GM18858 (cell line): ENCODE results near the gene UMPS.
"Not testable (repeated sequence)": the region's sequence is repeated elsewhere in the genome, so short reads cannot be mapped to it uniquely, and the experiment has no call there.

Experiments
- ATAC-seq: cut with Tn5 transposase; IDR thresholded peaks from one replicate; pipeline ENCODE4 v1.9.1; 2021; ENCODE audit not compliant: unreplicated experiment

The UMPS gene

GRCh38 chr3:124705552-124705951 lies 24.7 kb upstream of the UMPS start:
- no peak for ATAC-seq

- ATAC-seq, result not testable (repeated sequence)
Measured at GRCh38 chr3:124707223-124707622, 23.0 kb upstream of the UMPS start.

GRCh38 chr3:124707656-124708062 lies 22.6 kb upstream of the UMPS start:
- ATAC-seq, result no peak

GRCh38 chr3:124714223-124714853 lies 15.9 kb upstream of the UMPS start:
- ATAC-seq, result no peak

GRCh38 chr3:124722589-124722988 lies 7.7 kb upstream of the UMPS start:
- no peak for ATAC-seq

GRCh38 chr3:124730941-124731297 lies 667 bp downstream of the UMPS start:
- no peak for ATAC-seq

- ATAC-seq, result no peak
Measured at GRCh38 chr3:124731760-124732159, 1.5 kb downstream of the UMPS start.

- ATAC-seq, result no peak
Measured at GRCh38 chr3:124741027-124741426, 10.8 kb downstream of the UMPS start.

- ATAC-seq, result no peak
Measured at GRCh38 chr3:124745756-124746155, 15.5 kb downstream of the UMPS start.

GRCh38 chr3:124747111-124747981 lies 17.1 kb downstream of the UMPS start:
- no peak for ATAC-seq

- no peak for ATAC-seq
Measured at GRCh38 chr3:124748560-124749198, 18.4 kb downstream of the UMPS start.

GRCh38 chr3:124749877-124750276 lies 19.6 kb downstream of the UMPS start:
- not testable (repeated sequence) for ATAC-seq

GRCh38 chr3:124751501-124751900 lies 21.2 kb downstream of the UMPS start:
- ATAC-seq, result no peak

GRCh38 chr3:124752051-124752450 lies 21.8 kb downstream of the UMPS start:
- ATAC-seq, result no peak

- ATAC-seq, result not testable (repeated sequence)
Measured at GRCh38 chr3:124757926-124758325, 27.7 kb downstream of the UMPS start.

GRCh38 chr3:124758851-124759635 lies 28.8 kb downstream of the UMPS start:
- no peak for ATAC-seq

- no peak for ATAC-seq
Measured at GRCh38 chr3:124759666-124760401, 29.6 kb downstream of the UMPS start.

GRCh38 chr3:124760601-124761000 lies 30.3 kb downstream of the UMPS start:
- ATAC-seq, result no peak

GRCh38 chr3:124761250-124761796 lies 31.1 kb downstream of the UMPS start:
- no peak for ATAC-seq
